GM19025 (cell line): ENCODE results near the gene AKR1B1.
"Not testable (repeated sequence)": the region's sequence is repeated elsewhere in the genome, so short reads cannot be mapped to it uniquely, and the experiment has no call there.

ENCODE experiments used
- ATAC-seq: cut with Tn5 transposase; IDR thresholded peaks from one replicate; pipeline ENCODE4 v1.9.1; 2021; ENCODE audit warnings: mild to moderate bottlenecking, low read depth, moderate library complexity; ENCODE audit not compliant: unreplicated experiment

The AKR1B1 gene

GRCh38 chr7:134458806-134459698, at the start of gene AKR1B1:
AKR1B1 (minus strand) TSS chr7:134459100; CDS start chr7:134459062, 38 bp downstream.
- peak; percentile 94 for ATAC-seq

- no peak for ATAC-seq
These were observed 47.0 kb upstream of the AKR1B1 start for GRCh38 chr7:134505856-134506255.

- ATAC-seq = no peak
These were observed 45.8 kb upstream of the AKR1B1 start for GRCh38 chr7:134504660-134505164.

- ATAC-seq = no peak
These were observed 43.8 kb upstream of the AKR1B1 start for GRCh38 chr7:134502463-134503371.

- ATAC-seq = no peak
These were observed 42.1 kb upstream of the AKR1B1 start for GRCh38 chr7:134500982-134501381.

- ATAC-seq = no peak
These were observed 41.5 kb upstream of the AKR1B1 start for GRCh38 chr7:134500406-134500805.

GRCh38 chr7:134495546-134495945, 36.6 kb upstream of the AKR1B1 start:
- no peak for ATAC-seq

GRCh38 chr7:134493091-134493490, 34.2 kb upstream of the AKR1B1 start:
- ATAC-seq = no peak

GRCh38 chr7:134487721-134488120, 28.8 kb upstream of the AKR1B1 start:
- ATAC-seq = not testable (repeated sequence)

- ATAC-seq = no peak
These were observed 26.3 kb upstream of the AKR1B1 start for GRCh38 chr7:134485203-134485602.

- no peak for ATAC-seq
These were observed 24.4 kb upstream of the AKR1B1 start for GRCh38 chr7:134483296-134483695.

- no peak for ATAC-seq
These were observed 24.0 kb upstream of the AKR1B1 start for GRCh38 chr7:134482858-134483257.

GRCh38 chr7:134481167-134481566, 22.3 kb upstream of the AKR1B1 start:
- no peak for ATAC-seq

GRCh38 chr7:134480730-134481129, 21.8 kb upstream of the AKR1B1 start:
- no peak for ATAC-seq

GRCh38 chr7:134480202-134480601, 21.3 kb upstream of the AKR1B1 start:
- ATAC-seq = no peak

GRCh38 chr7:134478707-134479106, 19.8 kb upstream of the AKR1B1 start:
- ATAC-seq = no peak

GRCh38 chr7:134477954-134478353, 19.1 kb upstream of the AKR1B1 start:
- ATAC-seq = no peak

- ATAC-seq = no peak
These were observed 17.1 kb upstream of the AKR1B1 start for GRCh38 chr7:134476044-134476443.

GRCh38 chr7:134474828-134475227, 15.9 kb upstream of the AKR1B1 start:
- ATAC-seq = no peak

- ATAC-seq = no peak
These were observed 15.0 kb upstream of the AKR1B1 start for GRCh38 chr7:134473861-134474291.
